ENCODE results near the gene CEMIP. TPM values are rescaled to one million over a fixed set of nuclear protein-coding genes. Genes with fewer than 3 reads are reported as not detected.

The CEMIP gene
- total RNA-seq, 1 donor: 131 TPM

DNA sequence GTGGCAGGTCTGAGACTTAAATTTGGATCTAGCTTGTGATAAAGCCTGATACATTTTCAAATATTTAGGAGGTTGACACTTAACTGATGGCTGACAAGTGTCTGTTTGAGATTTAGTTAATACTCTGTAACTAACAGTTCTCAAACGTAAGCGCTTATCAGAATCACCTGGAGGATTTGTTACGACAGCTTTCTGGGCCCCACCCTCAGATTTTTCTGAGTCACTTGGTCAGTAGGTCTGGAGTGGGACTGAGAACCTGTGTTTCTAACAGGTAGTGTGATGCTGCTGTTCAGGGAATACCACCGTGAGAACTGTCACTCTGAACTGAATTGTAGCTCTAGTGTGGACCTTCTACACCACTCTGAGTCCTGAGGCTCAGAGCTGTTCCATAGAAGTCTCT is 85.5 kb downstream of the CEMIP start:
- TF ChIP-seq CTCF (IDR thresholded peaks at IDR 0.05; ENCODE audit: insufficient read depth, low read depth, low read length): no peak
- no peak for DNase-seq (ENCODE audit: low read depth)
- no peak overlapping the region for H3K4me3 ChIP-seq (ENCODE audit: low read depth, low read length)

GRCh38 chr15:80866936-80867335 is 87.8 kb downstream of the CEMIP start:
- no peak overlapping the region for H3K4me3 ChIP-seq (ENCODE audit: low read depth, low read length)
- DNase-seq (ENCODE audit: low read depth): no peak
- no peak for TF ChIP-seq CTCF (IDR thresholded peaks at IDR 0.05; ENCODE audit: insufficient read depth, low read depth, low read length)

GRCh38 chr15:80870366-80870765 is 91.2 kb downstream of the CEMIP start:
- no peak overlapping the region for H3K4me3 ChIP-seq (ENCODE audit: low read depth, low read length)
- TF ChIP-seq CTCF (IDR thresholded peaks at IDR 0.05; ENCODE audit: insufficient read depth, low read depth, low read length): no peak
- DNase-seq (ENCODE audit: low read depth): no peak

GRCh38 chr15:80870893-80871292 is 91.7 kb downstream of the CEMIP start:
- peak; percentile 30 for DNase-seq (ENCODE audit: low read depth)
- no peak overlapping the region for H3K4me3 ChIP-seq (ENCODE audit: low read depth, low read length)
- TF ChIP-seq CTCF (IDR thresholded peaks at IDR 0.05; ENCODE audit: insufficient read depth, low read depth, low read length): no peak

DNA sequence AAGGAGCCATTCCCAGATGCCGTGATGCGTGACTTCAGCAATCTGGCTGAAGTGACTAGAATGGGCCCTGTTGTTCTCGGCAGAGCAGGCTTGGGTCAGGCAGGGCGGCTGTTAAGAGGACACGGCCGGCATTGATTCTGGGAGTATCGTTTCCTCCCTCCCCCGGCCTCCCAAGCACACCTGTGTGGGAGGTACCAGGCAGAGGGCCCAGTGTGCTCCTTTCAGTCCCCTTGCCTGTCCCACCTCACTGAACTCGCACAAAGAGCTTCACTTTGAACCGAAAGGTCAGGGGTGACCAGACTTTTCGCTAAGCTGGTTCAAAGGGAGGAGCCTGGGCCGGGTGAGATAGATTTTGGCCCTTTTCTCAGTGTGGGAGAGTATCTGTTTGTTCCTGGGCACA is 92.7 kb downstream of the CEMIP start:
- no peak for TF ChIP-seq CTCF (IDR thresholded peaks at IDR 0.05; ENCODE audit: insufficient read depth, low read depth, low read length)
- no peak for DNase-seq (ENCODE audit: low read depth)
- H3K4me3 ChIP-seq (ENCODE audit: low read depth, low read length): no peak overlapping the region

DNA sequence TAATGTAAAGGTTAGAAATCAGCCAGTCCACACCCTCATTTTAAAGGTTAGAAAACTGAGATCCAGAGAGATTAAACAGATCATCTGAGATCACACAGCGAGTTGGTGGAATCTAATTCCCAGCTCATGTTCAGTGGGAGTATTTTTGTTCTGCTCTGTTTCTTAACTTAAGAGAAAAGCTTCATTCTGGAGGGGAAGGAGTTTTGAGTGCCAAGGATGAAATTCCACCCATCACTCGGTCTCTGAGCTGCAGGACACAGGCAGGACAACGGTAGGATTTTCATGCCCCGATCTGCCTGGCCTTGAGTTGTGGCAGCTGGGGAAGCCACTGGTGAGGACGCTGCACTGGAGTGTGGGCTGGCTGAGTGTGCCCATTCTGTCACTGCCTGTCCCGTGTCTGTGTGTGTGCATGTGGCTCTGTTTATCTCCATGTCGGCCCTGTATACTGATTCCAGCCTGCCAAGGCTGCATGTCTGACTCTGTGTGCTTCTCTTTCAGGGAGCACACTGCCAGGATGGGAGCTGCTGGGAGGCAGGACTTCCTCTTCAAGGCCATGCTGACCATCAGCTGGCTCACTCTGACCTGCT is 94.3 kb downstream of the CEMIP start:
- no peak for DNase-seq (ENCODE audit: low read depth)
- no peak for TF ChIP-seq CTCF (IDR thresholded peaks at IDR 0.05; ENCODE audit: insufficient read depth, low read depth, low read length)
- H3K4me3 ChIP-seq (ENCODE audit: low read depth, low read length): no peak overlapping the region
